K562 (cell line): ENCODE data around the gene SNX9.

Experiments used
- FOXA1 ChIP-seq: fragments of 450-650 bp; IDR thresholded peaks from 2 replicates; pipeline ENCODE4 v1.6.1; 2016; ENCODE audit warnings: mild to moderate bottlenecking, borderline replicate concordance
- NR3C1 ChIP-seq: sonication (generic); formaldehyde crosslinking; IDR thresholded peaks from 2 replicates; pipeline ENCODE4 v1.8.1; 2022; ENCODE audit warnings: missing genetic modification reagents
- PHF8 ChIP-seq: fragments of 200-600 bp; sonication (generic); IDR thresholded peaks from 2 replicates; pipeline ENCODE4 v1.6.1; 2012; ENCODE audit warnings: mixed run types, mild to moderate bottlenecking, inconsistent platforms, low read length, moderate library complexity, borderline replicate concordance

DNA sequence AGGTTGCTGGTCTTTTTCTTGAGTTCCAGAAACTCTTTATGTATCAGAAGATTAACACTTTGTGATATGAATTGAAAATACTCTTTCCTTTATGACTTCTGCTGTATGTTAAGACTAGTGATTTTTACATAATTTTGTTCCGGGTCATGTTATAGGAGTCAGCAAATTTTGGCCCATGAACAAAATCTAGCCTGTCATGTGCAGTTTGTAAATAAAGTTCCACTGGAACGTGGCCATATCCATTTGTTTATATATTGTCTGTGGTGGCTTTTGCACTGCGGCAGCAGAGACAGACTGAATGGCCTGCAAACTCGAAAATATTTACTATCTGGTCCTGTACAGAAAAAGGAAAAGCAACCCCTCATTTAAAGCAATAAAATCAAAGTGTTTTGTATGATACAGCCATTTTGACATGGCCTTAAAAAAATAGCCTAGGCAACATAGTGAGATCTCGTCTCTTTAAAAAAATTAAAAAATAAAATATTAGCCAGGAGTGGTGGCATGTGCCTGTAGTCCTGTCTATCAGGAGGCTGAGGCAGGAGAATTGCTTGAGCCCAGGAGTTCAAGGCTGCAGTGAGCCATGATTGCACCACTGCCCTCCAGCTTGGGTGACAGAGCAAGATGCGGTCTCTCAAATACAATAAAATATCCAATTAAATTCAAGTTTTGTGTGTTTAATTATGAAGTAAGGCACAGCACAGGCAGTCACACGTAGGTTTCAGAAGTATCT, 36.9 kb downstream of the SNX9 start:
- TF ChIP-seq NR3C1 (CRISPR knock-in tag) = no peak
- no peak for TF ChIP-seq PHF8
- TF ChIP-seq FOXA1 = no peak
